Neuron (in vitro differentiated cells): ENCODE measurements around the gene BGN.
A peak's percentile ranks its signal among the peaks of the same experiment; 100 is the strongest.

ENCODE experiments used
- H2AFZ ChIP-seq: one replicate; pipeline ENCODE4 v1.6.1; 2013; ENCODE audit warnings: low read depth, mild to moderate bottlenecking, inconsistent platforms, low read length, moderate library complexity
- H3K27me3 ChIP-seq: one replicate; pipeline ENCODE4 v1.6.1; 2013; ENCODE audit warnings: low read length; ENCODE audit not compliant: insufficient read depth
- H3K36me3 ChIP-seq: one replicate; pipeline ENCODE4 v1.6.1; 2013; ENCODE audit warnings: low read length; ENCODE audit not compliant: insufficient read depth
- H3K4me1 ChIP-seq: one replicate; pipeline ENCODE4 v1.6.1; 2013; ENCODE audit warnings: low read length; ENCODE audit not compliant: insufficient read depth
- H3K4me3 ChIP-seq: 2 replicates; pipeline ENCODE4 v1.5.1; 2013; ENCODE audit warnings: mild to moderate bottlenecking, low read length, moderate library complexity
- H3K9me3 ChIP-seq: one replicate; pipeline ENCODE4 v1.6.1; 2013; ENCODE audit warnings: low read length

Gene BGN

DNA sequence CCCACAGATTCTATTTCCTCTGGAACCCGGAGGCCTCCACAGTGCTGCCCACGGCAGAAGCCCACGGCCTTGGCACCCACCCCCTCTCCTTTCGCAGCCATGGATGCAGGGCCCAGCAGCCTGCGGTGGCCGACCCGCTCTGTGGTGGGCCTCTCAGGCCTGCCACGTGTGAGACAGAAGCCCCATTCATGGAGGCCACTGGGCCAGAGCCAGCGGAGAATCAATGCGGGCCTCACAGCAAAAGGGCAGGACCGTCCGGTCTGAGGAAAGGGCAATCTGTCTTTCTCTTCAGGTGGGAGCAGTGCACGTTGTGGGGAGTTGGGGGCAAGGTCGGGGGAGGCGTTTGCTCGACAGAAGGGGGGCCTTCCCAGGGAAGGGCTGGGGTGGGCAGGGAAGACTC, 16.0 kb upstream of the BGN start:
- Histone ChIP-seq H3K9me3 (no peaks in the 10 kb centered on the region), H3K36me3 (no peaks in the 10 kb centered on the region), H3K27me3 (peaks cover 41% of the 10 kb centered on the region), H3K4me3 (no peak overlapping the region), H3K4me1 (no peaks in the 10 kb centered on the region), H2AFZ (no peak overlapping the region)

DNA sequence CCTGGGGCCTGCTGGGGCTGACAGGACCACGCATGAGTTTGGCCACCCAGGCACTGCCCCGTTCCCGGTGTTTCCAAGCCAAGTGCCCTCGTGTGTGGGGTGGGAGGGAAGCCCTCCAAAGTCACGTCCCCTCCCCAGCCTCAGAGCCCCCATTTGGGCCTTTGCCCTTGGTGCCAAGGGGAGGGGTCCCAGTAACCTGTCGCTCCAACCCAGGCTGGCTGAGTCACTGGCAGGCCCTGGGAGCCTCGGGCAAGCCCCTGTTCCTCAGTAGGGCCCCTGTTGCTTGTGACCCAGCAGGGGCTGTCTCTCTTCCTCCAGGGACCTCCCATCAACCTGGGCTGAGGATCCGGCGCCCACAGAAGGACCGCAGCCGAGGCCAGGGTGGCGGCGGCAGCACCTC, 13.7 kb upstream of the BGN start:
- Histone ChIP-seq H3K9me3 (no peaks in the 10 kb centered on the region), H3K27me3 (peaks cover 41% of the 10 kb centered on the region), H3K4me3 (no peak overlapping the region), H3K36me3 (no peaks in the 10 kb centered on the region), H3K4me1 (no peaks in the 10 kb centered on the region), H2AFZ (no peak overlapping the region)

DNA sequence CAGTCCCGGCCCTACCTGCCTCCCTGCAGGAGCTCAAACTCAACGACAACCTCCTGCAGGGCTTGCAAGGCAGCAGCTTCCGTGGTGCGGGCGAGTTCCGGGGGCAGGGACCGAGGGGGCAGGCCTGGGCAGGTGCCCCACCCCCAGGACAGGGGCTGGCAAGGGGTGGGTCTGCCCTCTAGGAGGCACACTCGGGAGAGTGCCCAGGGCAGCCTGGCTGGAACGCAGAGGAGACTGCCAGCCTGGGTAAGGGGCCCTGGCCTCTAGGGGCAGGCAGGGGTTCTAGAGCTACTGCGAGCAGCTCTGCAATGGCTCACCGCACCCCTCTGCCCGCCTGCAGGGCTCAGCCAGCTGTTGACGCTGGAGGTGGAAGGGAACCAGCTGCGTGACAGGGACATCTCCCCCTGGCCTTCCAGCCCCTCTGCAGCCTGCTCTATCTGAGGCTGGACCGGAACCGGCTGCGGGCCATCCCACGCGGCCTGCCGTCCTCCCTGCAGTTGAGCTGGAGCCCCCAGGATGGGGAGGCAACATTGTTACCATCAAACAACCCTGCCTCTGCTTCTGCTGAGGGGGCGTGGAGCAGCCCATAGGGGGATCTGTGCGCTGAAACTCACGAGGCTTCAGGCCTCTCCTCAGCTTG, 12.3 kb upstream of the BGN start:
- H3K4me1 ChIP-seq, result no peaks in the 10 kb centered on the region
- no peak overlapping the region for H3K4me3 ChIP-seq
- H3K27me3 ChIP-seq, result peaks cover 36% of the 10 kb centered on the region
- H2AFZ ChIP-seq, result no peak overlapping the region
- no peaks in the 10 kb centered on the region for H3K36me3 ChIP-seq
- no peaks in the 10 kb centered on the region for H3K9me3 ChIP-seq

DNA sequence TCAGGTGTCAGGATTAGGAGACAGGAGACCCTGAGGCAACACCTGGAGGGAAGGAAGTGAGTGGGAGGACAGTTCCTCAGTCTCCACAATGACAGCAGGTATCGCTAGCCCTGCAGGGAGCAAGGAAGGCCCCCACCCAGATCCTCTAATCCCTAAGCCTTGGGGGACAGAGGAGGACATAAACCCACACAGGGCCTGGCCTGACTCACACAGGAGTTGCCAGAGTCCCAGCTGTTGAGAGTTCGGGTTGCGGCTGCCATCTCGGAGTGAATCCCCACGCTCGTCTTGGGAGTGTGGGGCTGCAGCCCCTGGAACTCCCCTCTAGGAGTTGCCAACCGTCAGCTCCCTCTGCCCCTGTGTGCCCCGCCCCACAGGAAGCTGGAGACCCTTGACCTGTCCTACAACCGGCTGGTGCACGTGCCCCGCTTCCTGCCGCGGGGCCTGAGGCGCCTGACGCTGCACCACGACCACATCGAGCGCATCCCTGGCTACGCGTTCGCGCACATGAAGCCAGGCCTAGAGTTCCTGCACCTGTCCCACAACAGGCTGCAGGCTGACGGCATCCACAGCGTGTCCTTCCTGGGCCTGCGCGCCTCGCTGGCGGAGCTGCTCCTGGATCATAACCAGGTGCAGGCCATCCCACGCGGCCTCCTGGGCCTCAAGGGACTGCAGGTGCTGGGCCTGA, 9.2 kb upstream of the BGN start:
- Histone ChIP-seq H3K4me3 (no peak overlapping the region), H2AFZ (no peak overlapping the region), H3K4me1 (peaks cover 2% of the 10 kb centered on the region), H3K36me3 (no peaks in the 10 kb centered on the region), H3K27me3 (peaks cover 20% of the 10 kb centered on the region), H3K9me3 (no peaks in the 10 kb centered on the region)

DNA sequence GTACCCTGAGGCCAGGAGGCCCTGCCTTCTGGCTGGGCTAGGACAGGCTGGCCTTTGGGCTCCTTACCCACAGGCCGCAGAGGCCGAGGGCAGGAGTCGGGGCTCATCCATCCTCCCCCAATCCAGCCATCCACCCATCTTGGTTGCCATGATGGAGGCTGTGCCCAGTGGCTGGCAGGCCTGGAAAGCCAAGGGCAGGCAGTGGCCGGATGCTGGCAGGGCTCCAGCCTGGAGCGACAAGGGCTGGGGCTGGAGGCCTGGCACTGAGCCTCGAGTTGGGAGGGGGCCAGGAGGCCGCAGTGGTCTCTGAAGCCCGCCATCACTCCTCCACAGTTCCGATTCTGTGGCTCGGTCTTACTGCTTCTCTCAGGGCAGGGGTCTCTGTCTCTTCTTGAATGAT, 8.6 kb upstream of the BGN start:
- H3K4me1 ChIP-seq, result peaks cover 2% of the 10 kb centered on the region
- no peaks in the 10 kb centered on the region for H3K9me3 ChIP-seq
- H3K36me3 ChIP-seq, result no peaks in the 10 kb centered on the region
- peaks cover 20% of the 10 kb centered on the region for H3K27me3 ChIP-seq
- H2AFZ ChIP-seq, result no peak overlapping the region
- H3K4me3 ChIP-seq, result no peak overlapping the region

DNA sequence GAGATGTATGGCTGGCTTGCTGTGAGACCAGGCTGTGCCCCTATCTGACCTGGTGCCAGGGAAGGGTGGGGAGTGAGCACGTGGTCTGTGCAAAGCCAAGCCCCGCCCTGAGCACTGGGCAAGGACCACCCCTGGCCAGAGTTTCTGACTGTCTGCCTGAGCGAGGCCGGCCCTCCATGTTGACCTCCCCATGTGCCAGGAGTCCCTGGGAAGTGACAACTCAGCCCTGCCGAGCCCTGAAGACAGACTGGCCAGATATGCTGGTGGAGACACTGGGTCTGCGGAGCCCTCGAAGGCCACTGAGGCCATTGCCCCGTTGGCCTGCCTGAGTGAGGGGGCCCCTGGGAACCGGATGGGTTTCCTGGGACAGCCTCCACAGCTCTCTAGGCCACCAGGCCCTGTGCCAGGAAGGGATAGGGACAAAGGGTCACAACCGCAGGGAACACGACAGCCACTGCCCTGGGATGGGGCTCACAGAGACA, 7.1 kb upstream of the BGN start:
- H3K27me3 ChIP-seq, result peaks cover 18% of the 10 kb centered on the region
- H2AFZ ChIP-seq, result no peak overlapping the region
- H3K9me3 ChIP-seq, result no peaks in the 10 kb centered on the region
- H3K4me1 ChIP-seq, result peaks cover 7% of the 10 kb centered on the region
- no peaks in the 10 kb centered on the region for H3K36me3 ChIP-seq
- H3K4me3 ChIP-seq, result no peak overlapping the region

- H3K36me3 ChIP-seq, result no peaks in the 10 kb centered on the region
- H3K9me3 ChIP-seq, result no peaks in the 10 kb centered on the region
- peaks cover 21% of the 10 kb centered on the region for H3K27me3 ChIP-seq
- H3K4me1 ChIP-seq, result peaks cover 7% of the 10 kb centered on the region
- H2AFZ ChIP-seq, result no peak overlapping the region
- H3K4me3 ChIP-seq, result no peak overlapping the region
These were observed 6.4 kb upstream of the BGN start for GRCh38 chrX:153488231-153488914.

- H3K27me3 ChIP-seq, result peaks cover 16% of the 10 kb centered on the region
- no peak overlapping the region for H3K4me3 ChIP-seq
- peaks cover 7% of the 10 kb centered on the region for H3K4me1 ChIP-seq
- H3K36me3 ChIP-seq, result no peaks in the 10 kb centered on the region
- H2AFZ ChIP-seq, result no peak overlapping the region
- no peaks in the 10 kb centered on the region for H3K9me3 ChIP-seq
These were observed 4.4 kb upstream of the BGN start for GRCh38 chrX:153490217-153490930.

GRCh38 chrX:153491351-153491914, 3.3 kb upstream of the BGN start:
- peaks cover 11% of the 10 kb centered on the region for H3K27me3 ChIP-seq
- H3K4me1 ChIP-seq, result peaks cover 7% of the 10 kb centered on the region
- peak overlapping the region; percentile 2 for H2AFZ ChIP-seq
- no peaks in the 10 kb centered on the region for H3K9me3 ChIP-seq
- H3K4me3 ChIP-seq, result peak overlapping the region; percentile 0
- no peaks in the 10 kb centered on the region for H3K36me3 ChIP-seq

GRCh38 chrX:153491918-153492317, 2.9 kb upstream of the BGN start:
- Histone ChIP-seq H3K4me1 (peaks cover 7% of the 10 kb centered on the region), H3K36me3 (no peaks in the 10 kb centered on the region), H3K4me3 (peak overlapping the region; percentile 0), H3K9me3 (no peaks in the 10 kb centered on the region), H2AFZ (peak overlapping the region; percentile 2), H3K27me3 (peaks cover 11% of the 10 kb centered on the region)

GRCh38 chrX:153492543-153492942, 2.2 kb upstream of the BGN start:
- no peak overlapping the region for H3K4me3 ChIP-seq
- no peaks in the 10 kb centered on the region for H3K9me3 ChIP-seq
- peaks cover 7% of the 10 kb centered on the region for H3K4me1 ChIP-seq
- no peak overlapping the region for H2AFZ ChIP-seq
- H3K27me3 ChIP-seq, result peaks cover 11% of the 10 kb centered on the region
- H3K36me3 ChIP-seq, result no peaks in the 10 kb centered on the region

DNA sequence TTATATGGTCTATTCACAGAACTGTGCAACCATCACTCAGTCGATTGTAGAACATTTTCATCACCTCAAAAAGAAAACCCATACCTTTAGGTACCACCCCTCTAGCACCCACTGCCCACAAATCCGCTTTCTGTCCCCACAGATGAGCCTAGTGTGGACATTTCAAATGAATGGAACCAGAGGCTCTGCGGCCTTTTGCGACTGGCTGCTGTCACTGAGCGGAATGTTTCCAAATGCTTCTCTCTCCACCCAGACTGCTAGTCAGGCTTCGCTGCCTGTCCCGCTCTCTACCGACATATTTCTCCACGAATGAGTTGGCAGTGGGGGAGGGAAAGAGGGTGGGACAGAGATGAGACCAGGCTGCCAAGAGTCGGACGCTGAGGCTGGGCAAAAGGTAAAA, 1.7 kb upstream of the BGN start:
- H2AFZ ChIP-seq, result no peak overlapping the region
- H3K27me3 ChIP-seq, result peaks cover 11% of the 10 kb centered on the region
- no peaks in the 10 kb centered on the region for H3K36me3 ChIP-seq
- peaks cover 7% of the 10 kb centered on the region for H3K4me1 ChIP-seq
- no peaks in the 10 kb centered on the region for H3K9me3 ChIP-seq
- H3K4me3 ChIP-seq, result no peak overlapping the region

DNA sequence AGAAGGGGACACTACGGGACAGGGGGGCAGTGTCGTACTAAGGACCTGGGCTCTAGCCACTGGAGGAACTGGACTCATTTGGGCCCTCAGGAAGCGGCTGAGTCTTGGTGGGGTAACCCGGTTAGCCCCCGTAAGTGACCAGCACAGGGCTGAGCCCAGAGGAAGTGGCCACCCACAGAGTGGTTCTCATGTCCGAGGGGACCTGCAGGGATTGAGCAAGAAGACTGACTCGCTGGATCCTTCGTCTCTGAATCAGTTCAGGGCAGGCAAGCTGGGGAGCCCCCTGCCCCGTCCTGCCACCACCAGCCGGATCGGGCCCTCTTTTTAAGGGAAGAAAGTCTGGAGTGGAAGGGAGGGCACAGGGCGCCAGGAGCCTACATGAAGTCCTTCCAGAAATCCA, 719 bp upstream of the BGN start:
- Histone ChIP-seq H3K4me3 (no peak overlapping the region), H3K9me3 (no peaks in the 10 kb centered on the region), H3K27me3 (peaks cover 11% of the 10 kb centered on the region), H3K36me3 (no peaks in the 10 kb centered on the region), H2AFZ (no peak overlapping the region), H3K4me1 (peaks cover 5% of the 10 kb centered on the region)
